ENCODE data around the gene CREBBP. TPM values are rescaled to one million over a fixed set of nuclear protein-coding genes. Genes with fewer than 3 reads are reported as not detected.

CREBBP gene
- total RNA-seq, 1 donor from 2014 or later: 72.8 TPM

DNA sequence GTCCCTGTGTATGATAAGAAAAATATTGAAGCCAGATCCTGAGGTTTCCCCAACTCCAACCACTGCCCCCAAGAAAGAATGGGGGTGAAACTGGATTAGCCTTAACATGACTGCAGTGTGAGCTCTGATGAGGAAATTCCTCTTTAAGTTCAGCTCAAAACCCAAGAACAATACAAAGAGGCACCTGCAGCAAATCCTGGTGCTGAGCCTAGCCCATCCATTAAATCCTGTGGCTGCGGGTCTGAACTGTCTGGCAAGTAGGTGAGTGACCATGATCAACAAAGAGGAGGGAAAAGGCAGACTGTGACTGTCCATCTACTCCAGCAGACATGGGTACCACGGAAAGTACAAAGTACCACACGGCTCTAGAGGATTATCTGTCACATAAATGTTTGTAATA lies 64.2 kb downstream of the CREBBP start:
- DNase-seq: no peak
- H3K4me1 ChIP-seq: peaks cover 39% of the 10 kb centered on the region
- intact Hi-C loops (cut with DNase I): no loop called here
- no peaks in the 10 kb centered on the region for H3K27me3 ChIP-seq
- no peak for TF ChIP-seq CTCF (IDR thresholded peaks at IDR 0.05)
- H3K36me3 ChIP-seq: no peaks in the 10 kb centered on the region
- H3K27ac ChIP-seq: no peak overlapping the region
- no peak overlapping the region for H3K4me3 ChIP-seq
- ATAC-seq: no peak
- H3K9me3 ChIP-seq: no peaks in the 10 kb centered on the region

GRCh38 chr16:3814755-3815154 lies 65.8 kb downstream of the CREBBP start:
- no peaks in the 10 kb centered on the region for H3K27me3 ChIP-seq
- peaks cover 26% of the 10 kb centered on the region for H3K4me1 ChIP-seq
- H3K9me3 ChIP-seq: no peaks in the 10 kb centered on the region
- peaks cover 7% of the 10 kb centered on the region for H3K36me3 ChIP-seq
- no peak for DNase-seq
- H3K4me3 ChIP-seq: no peak overlapping the region
- no peak for ATAC-seq
- no peak for TF ChIP-seq CTCF (IDR thresholded peaks at IDR 0.05)
- H3K27ac ChIP-seq: no peak overlapping the region
- intact Hi-C loops (cut with DNase I): no loop called here

DNA sequence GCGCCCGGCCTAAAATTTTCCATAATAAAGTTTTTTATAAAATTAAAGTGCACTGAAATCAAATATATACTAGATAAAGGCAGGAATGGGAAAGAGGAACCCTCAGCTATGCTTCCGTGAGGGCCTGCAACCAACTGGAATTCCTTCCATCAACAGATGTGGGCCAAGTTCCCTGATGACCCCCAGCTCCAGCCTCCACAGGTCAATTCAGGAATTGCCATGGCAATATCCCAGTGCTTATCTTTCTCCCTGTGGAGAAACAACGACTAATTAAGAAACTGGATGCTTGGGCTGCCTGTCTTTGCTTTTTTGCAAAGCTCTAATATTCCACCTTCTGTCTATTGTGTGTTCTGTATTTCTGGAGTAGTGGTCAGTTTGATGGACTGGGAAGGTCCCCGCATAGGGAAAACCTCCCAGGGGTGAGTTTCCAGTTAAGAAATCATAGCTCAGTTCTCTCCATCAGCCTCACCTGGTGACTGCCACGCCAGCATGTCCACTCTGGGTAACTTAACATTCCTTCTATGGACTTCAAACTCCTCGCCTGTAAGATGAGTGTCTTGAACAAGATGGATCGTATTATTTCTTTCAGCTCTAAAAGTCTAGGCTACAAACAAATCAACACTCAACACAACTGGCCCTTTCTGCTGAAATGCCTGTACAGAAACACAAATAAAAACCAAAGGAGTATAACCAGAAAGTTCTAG lies 67.9 kb downstream of the CREBBP start:
- intact Hi-C loops (cut with DNase I): no loop called here
- TF ChIP-seq CTCF (IDR thresholded peaks at IDR 0.05): no peak

GRCh38 chr16:3810818-3811217 lies 69.7 kb downstream of the CREBBP start:
- Histone ChIP-seq H3K27ac (no peak overlapping the region), H3K9me3 (no peaks in the 10 kb centered on the region), H3K36me3 (peaks cover 18% of the 10 kb centered on the region), H3K4me1 (peaks cover 6% of the 10 kb centered on the region), H3K4me3 (no peak overlapping the region), H3K27me3 (no peaks in the 10 kb centered on the region)
- intact Hi-C loops (cut with DNase I): no loop called here
- no peak for TF ChIP-seq CTCF (IDR thresholded peaks at IDR 0.05)
- ATAC-seq (no peak), DNase-seq (no peak)

More for the DNA sequence above, 67.9 kb downstream of the CREBBP start:
- H3K9me3 ChIP-seq: no peaks in the 10 kb centered on the region
- peaks cover 18% of the 10 kb centered on the region for H3K36me3 ChIP-seq
- peaks cover 13% of the 10 kb centered on the region for H3K4me1 ChIP-seq
- no peak for DNase-seq
- no peak overlapping the region for H3K27ac ChIP-seq
- ATAC-seq: peak; percentile 75
- no peaks in the 10 kb centered on the region for H3K27me3 ChIP-seq
- no peak overlapping the region for H3K4me3 ChIP-seq

- no peak for ATAC-seq
- peaks cover 18% of the 10 kb centered on the region for H3K36me3 ChIP-seq
- no peak for TF ChIP-seq CTCF (IDR thresholded peaks at IDR 0.05)
- DNase-seq: no peak
- intact Hi-C loops (cut with DNase I): no loop called here
- H3K4me3 ChIP-seq: no peak overlapping the region
- H3K27me3 ChIP-seq: no peaks in the 10 kb centered on the region
- no peaks in the 10 kb centered on the region for H3K9me3 ChIP-seq
- no peak overlapping the region for H3K27ac ChIP-seq
- peaks cover 6% of the 10 kb centered on the region for H3K4me1 ChIP-seq
Measured at GRCh38 chr16:3810198-3810664, 70.3 kb downstream of the CREBBP start.
